ENCODE data around the gene TXNDC16. TPM values are rescaled to one million over a fixed set of nuclear protein-coding genes. Genes with fewer than 3 reads are reported as not detected.

TXNDC16 gene
- total RNA-seq, 2 experiments from 2014 or later, result 21.6 to 26.5 TPM

DNA sequence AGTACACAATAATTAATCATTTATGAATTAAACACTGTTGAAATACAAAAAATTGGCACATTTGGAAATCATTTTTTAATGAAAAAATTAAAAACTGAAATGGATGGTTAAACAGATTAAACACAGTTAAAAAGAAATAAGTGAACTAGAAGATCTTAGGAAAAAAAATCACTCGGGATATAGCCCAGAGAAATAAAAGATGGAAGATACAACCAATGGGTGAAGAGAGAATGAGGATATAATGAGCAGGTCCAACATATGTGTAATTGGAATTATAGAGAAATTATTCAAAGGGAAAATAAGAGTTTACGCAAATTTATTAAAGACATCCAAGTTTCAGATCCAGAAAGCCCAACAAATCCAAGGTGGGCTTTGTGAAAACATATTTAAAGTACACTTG lies 6.4 kb upstream of the TXNDC16 start:
- Histone ChIP-seq H3K36me3 (ENCODE audit: insufficient read depth, low read length) (no peaks in the 10 kb centered on the region), H3K4me1 (ENCODE audit: insufficient read depth, low read length, poor library complexity, severe bottlenecking) (peaks cover 11% of the 10 kb centered on the region), H3K4me2 (ENCODE audit: low read length) (no peak overlapping the region), H3K4me3 (ENCODE audit: low read depth, low read length, poor library complexity, severe bottlenecking) (no peak overlapping the region), H3K27ac (ENCODE audit: low read depth, low read length, poor library complexity, severe bottlenecking) (no peak overlapping the region), H3K79me2 (ENCODE audit: insufficient read depth, low read depth, low read length) (no peaks in the 10 kb centered on the region; the same call in 1 of the 2 replicates), H2AFZ (ENCODE audit: low read length) (no peak overlapping the region), H3K9me2 (ENCODE audit: insufficient read depth, low read length) (no peaks in the 10 kb centered on the region), H4K20me1 (ENCODE audit: insufficient read depth, low read length) (no peaks in the 10 kb centered on the region), H3K9me3 (ENCODE audit: low read length) (no peaks in the 10 kb centered on the region)
- ChIA-PET POLR2A (no interaction called here), CTCF (ENCODE audit: unreplicated experiment) (no interaction called here)
- intact Hi-C loops (cut with micrococcal nuclease; ENCODE audit: unreplicated experiment), result no loop called here
- DNase-seq (ENCODE audit: low spot score), result no peak
- BruUV-seq (replicated peaks), result no TSS peak
- TF ChIP-seq EZH2phosphoT487 (IDR thresholded peaks at IDR 0.05; ENCODE audit: borderline replicate concordance, low read depth, low read length), result no peak
- TF ChIP-seq, protein P1, sequence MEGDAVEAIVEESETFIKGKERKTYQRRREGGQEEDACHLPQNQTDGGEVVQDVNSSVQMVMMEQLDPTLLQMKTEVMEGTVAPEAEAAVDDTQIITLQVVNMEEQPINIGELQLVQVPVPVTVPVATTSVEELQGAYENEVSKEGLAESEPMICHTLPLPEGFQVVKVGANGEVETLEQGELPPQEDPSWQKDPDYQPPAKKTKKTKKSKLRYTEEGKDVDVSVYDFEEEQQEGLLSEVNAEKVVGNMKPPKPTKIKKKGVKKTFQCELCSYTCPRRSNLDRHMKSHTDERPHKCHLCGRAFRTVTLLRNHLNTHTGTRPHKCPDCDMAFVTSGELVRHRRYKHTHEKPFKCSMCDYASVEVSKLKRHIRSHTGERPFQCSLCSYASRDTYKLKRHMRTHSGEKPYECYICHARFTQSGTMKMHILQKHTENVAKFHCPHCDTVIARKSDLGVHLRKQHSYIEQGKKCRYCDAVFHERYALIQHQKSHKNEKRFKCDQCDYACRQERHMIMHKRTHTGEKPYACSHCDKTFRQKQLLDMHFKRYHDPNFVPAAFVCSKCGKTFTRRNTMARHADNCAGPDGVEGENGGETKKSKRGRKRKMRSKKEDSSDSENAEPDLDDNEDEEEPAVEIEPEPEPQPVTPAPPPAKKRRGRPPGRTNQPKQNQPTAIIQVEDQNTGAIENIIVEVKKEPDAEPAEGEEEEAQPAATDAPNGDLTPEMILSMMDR (conservative IDR thresholded peaks at IDR 0.05; ENCODE audit: low read length), result no peak

DNA sequence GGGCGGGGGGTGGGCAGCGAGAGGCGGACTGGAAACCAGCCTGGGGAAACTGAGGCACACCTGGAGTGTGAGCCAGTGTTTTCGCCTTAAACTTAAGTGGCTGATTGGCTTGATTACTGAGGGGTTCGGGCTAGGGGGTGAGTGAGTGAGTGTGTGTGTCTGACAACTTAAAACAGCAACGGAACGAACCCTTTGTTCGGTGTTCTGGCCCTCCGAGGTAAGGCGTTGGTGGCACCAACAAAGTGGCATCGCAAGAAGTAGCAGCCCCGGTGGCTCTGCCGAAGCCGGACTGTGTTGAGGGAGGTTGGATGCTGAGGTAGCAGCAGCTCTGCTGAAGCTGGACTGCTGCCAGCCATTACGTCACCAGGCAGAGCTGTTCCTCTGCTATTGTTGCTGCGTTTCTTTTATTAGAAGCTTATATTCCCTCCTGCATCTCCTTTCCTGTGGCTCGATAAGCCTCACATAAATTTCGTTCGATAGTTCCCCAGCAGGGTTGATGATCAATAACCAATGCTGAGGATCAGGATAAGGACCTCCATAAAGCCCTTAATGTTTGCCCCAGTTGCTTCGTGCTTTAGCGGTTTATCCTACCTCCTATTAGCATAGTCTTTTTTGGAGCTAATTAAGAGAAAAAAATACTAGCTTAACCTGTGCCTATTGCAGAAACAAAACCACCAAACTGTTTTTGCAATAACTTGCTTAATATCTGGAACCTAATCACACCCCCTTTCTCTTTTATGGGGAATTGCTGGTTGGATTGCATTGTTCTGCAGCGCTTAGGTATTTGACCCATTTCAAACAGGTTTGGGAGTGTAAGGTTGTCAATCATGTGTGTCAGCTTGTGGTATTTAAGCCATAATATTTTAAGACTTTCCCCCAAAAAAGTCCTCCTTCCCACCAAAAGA lies 1.6 kb upstream of the TXNDC16 start:
- Histone ChIP-seq H3K4me3 (ENCODE audit: low read depth, low read length, poor library complexity, severe bottlenecking) (peak overlapping the region; percentile 78), H3K9me3 (ENCODE audit: low read length) (no peaks in the 10 kb centered on the region; the same call in 1 of the 2 replicates), H2AFZ (ENCODE audit: low read length) (peak overlapping the region; percentile 63), H3K4me1 (ENCODE audit: insufficient read depth, low read length, poor library complexity, severe bottlenecking) (peaks cover 29% of the 10 kb centered on the region), H3K9me2 (ENCODE audit: insufficient read depth, low read length) (no peaks in the 10 kb centered on the region), H4K20me1 (ENCODE audit: insufficient read depth, low read length) (0 out of 2 replicates have a peak, but pooled peaks cover 6% of the 10 kb centered on the region), H3K36me3 (ENCODE audit: insufficient read depth, low read length) (peaks cover 6% of the 10 kb centered on the region), H3K4me2 (ENCODE audit: low read length) (peak overlapping the region; percentile 95), H3K79me2 (ENCODE audit: insufficient read depth, low read depth, low read length) (peaks cover 32% of the 10 kb centered on the region), H3K27ac (ENCODE audit: low read depth, low read length, poor library complexity, severe bottlenecking) (no peak overlapping the region)
- CTCF ChIA-PET (ENCODE audit: unreplicated experiment), result no interaction called here
- POLR2A ChIA-PET, result interaction anchor here (0.7 to 2.8 kb wide), 6 partner anchors 10 to 209 kb away, joined by 3 to 17 read pairs (median 3); no protein-coding TSS in a partner anchor
- no TSS peak for BruUV-seq (replicated peaks)
- TF ChIP-seq EZH2phosphoT487 (IDR thresholded peaks at IDR 0.05; ENCODE audit: borderline replicate concordance, low read depth, low read length), result no peak
- TF ChIP-seq, protein P1 (conservative IDR thresholded peaks at IDR 0.05; ENCODE audit: low read length), result 0 out of 2 replicates have a peak, but pooled peaks have one; percentile 16
- intact Hi-C loops (cut with micrococcal nuclease; ENCODE audit: unreplicated experiment), result loop anchor here (2.0 to 5.0 kb wide), 6 partner anchors 141 to 1312 kb away; partner anchors contain the start of genes ERO1A, GNPNAT1, PSMC6 and STYX
- DNase-seq (ENCODE audit: low spot score), result peak; percentile 70

Data from OCI-LY7 (cell line).